DND-41 (cell line): ENCODE measurements around the gene ANO1.

Experiments
- CTCF ChIP-seq: IDR thresholded peaks from 2 replicates; pipeline ENCODE4 v1.5.1; 2012; ENCODE audit warnings: borderline replicate concordance, low read length, moderate library complexity, mild to moderate bottlenecking; ENCODE audit not compliant: poor library complexity, severe bottlenecking; ENCODE audit errors: extremely low read depth
- EZH2 ChIP-seq: IDR thresholded peaks from 3 replicates; pipeline ENCODE4 v1.6.1; 2012; ENCODE audit warnings: borderline replicate concordance, low read depth, mild to moderate bottlenecking, moderate library complexity, low read length, inconsistent platforms; ENCODE audit not compliant: severe bottlenecking

DNA sequence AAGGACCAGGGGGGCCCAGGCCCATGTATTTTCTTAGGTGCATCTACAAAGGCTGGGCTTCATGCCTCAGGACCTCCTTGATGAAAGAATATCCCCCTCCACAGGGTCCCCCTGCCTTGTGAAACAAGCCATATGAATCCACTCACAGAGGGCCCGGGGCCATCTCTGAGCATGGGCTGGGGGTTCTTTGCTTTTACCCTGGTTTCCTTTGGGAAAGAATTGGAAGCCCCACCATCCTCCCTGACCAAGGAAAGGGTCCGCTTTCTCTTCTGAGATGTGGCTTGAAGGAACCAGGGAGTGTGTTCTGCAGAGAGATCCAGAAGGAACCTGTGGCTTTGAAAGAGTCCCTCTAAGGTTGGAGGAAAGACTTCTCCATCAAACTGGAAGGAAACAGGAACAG lies 9.2 kb upstream of the ANO1 start:
- no peak for TF ChIP-seq CTCF
- no peak for TF ChIP-seq EZH2
